Kidney glomerular epithelial cell (primary cell): ENCODE results near the gene ZXDC.

Experiments used
- DNase-seq: peaks from one replicate; lab custom pipeline; 2025; lab: John Stamatoyannopoulos, UW

ZXDC gene

DNA sequence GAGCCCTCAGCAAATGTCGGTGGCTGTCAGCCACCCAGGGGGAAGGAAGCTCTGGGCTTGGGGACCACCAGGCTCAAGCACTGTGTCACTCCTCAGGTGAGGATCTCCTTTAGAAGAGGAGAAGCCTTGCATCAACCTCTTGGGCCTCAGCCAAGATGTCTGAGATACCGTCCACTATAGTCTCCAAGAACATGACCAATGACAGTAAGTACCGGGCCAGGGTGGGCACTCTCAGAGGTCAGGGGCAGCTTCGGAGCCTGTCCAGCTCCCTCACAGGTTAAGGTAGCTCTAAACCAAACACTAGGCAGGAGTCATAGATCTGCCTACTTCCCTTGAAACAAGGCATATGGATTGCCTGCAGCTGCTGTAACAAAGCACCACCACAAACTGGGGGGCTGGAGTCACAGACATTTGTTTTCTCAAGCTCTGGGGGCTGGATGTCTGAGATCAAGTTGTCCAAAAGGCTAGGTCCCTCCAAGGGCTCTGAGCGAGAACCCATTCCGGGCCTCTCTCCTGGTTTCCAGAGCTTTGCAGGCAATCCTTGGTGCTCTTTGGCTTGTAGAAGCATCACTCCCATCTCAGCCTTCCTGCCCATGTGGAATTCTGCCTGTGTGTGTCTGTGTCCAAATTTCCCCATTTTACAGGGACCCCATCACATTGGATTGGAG lies 79.7 kb downstream of the ZXDC start:
- no peak for DNase-seq

DNA sequence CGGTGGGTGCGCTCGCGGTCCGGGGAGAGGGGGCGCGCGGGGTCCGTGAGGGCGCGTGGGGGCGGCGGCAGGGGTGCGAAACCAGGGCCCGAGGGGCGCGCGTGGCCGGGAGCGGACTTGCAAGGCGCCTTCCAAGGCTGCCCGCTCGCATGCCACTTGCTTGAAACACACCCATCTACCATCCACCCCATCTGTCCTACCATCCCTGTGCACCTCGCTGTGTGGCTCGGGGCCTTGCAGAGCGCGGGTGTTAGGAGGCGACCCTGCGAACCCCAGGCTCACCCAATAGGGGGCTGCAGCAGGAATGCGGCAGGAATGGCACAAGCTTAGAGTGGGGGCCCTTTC lies 80.7 kb downstream of the ZXDC start:
- DNase-seq, result no peak

DNA sequence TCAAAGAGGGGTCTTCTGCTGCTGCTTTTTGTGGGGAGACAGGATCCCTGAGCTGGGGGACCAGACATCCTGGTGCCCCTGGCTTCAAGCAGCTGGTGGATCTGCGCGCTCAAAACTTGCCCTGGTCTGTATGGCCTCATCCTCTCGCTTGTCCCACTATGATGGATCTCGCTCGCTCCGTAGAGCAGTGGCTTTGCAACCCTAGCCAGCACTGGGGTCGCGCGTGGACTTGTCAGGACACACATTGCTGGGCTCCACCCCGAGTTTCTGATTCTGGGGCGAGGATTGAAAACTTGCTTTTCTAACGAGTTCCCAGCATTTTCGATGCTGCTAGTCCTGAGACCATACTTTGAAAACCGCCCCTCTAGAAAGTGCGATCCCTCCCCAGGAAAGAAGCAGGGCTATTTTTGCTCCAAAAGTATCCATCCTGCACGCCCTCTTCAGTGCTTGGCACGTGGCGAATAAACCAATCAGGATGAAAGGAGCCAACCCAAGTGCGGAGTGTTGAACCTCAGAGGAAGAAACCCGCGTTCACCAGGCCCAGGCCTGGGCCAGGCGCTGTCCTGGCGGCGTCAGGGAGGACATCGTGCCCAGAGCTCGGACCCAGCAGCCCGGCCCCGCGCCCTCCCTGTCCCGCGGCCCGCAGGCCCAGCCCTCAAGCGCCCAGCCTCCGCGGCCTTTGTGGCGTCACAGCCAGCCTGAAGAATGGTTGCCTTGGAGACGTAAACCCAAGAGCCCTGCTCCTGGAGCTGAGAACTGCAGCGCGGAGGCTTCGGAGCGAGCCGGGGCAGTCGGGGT lies 81.3 kb downstream of the ZXDC start, which contains the start of gene CFAP100:
Gene CFAP100, plus strand, starts transcription at position 731 of the 798 bp plus-strand sequence. CDS start 1,092 bp downstream, outside the sequence.
- no peak for DNase-seq

DNA sequence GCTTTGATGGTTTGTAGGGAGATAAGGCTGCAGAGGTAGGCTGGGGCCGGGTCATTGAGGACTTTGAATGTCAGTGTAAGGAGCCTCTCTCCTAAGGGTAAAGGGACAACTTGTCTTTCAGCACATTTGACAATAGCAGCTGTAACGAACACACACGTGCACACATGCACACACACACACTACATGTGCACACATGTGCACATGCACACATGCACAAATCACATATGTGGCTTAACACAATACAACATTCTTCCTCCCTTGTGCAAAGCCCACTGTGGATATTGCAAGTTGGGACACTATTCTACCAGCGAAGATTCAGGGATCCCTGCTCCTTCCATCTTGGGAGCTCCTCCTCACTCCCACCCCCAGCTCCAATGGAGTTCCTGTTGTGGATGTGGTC lies 82.1 kb downstream of the ZXDC start:
- no peak for DNase-seq

DNA sequence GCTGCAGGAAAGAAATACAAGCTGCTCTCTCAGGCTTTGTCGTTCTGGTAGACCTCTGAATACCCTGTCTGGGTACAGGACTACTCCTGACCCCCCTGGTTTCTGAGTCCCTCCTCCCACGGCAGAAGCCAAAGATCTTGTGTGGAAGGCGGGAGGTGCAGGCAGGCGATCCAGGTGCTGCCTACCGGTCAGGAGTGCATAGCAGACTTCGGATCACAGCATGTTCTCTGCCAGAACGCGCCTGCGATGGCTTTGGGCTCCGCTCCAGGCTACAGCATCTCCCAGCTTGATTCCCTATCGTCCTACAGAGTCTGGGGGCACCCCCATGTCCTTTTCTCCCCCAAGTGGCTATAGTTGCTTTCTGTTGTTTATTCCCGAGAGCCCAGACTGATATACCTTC lies 83.4 kb downstream of the ZXDC start:
- no peak for DNase-seq

DNA sequence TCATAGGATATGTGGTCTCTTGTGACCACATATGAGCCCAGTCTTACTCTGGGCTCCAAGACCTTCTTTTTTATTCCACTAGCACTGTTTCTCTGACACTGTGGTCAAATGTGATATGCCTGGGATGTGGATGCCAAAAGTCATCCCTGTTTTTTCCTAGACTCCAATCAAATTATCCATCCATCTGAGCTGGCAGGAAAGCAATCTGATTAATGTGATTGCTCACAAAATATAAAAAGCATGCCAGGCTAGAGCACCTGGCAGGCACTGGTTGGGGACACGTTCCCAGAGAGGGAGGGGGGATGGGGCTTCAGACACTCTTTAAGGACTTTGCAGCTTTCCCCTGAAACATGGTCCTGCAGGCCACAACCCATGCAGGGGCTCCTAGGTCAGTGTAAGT lies 84.1 kb downstream of the ZXDC start:
- no peak for DNase-seq

DNA sequence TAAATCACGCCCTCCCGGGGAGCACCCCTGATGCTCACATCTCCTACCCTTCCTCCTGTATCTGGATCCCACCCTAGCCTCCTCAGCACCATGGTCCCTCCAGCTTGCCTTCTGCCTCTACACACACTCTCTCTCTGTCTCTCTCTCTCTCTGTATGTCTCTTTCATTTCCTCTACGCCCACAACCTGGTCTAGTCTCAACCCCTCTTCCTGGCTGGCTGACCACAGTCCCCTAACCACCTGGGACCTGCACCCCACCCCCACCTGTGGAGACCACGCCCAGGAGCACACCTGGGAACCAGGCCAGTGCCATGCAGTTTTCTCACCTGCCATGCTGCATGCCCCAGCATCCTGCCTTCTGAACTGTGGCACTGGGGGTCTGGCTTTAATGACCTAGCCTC lies 84.9 kb downstream of the ZXDC start:
- no peak for DNase-seq

DNA sequence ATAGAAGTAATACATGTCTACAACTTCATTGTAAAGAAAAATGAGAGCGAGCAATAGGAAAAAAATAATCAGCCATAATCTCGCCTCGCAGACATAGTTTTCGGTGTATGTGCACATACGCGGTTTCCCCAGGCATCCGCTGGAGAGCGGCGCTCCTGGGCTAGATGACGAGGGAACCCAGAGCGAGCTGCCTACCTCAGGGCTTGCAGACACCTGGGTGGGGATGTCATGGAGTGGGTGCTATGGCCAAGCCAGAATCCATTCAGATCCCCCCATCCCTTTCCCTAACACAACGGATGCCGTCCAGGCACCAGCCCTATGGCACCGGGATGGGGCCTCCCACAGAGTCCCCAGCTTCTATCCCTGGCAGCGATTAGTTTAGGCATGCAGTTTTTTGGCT lies 85.5 kb downstream of the ZXDC start:
- no peak for DNase-seq

DNA sequence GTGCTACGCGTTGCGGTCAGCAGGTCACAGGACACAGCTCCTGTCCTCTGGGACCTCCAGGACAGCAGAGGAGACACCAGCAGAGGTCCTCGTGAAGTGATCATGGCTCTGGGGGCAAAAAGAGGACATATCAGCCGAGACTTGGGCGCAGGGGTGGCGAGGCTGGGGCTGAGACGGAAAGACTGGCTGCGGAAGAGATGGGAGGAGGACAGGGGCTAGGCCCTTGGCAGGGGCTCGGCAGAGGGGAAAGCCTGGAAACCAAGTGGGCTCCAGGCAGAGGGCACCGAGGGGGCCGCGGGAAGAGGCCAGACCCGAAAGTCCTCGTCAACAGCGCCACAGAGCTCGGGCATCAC lies 85.9 kb downstream of the ZXDC start:
- DNase-seq, result no peak

DNA sequence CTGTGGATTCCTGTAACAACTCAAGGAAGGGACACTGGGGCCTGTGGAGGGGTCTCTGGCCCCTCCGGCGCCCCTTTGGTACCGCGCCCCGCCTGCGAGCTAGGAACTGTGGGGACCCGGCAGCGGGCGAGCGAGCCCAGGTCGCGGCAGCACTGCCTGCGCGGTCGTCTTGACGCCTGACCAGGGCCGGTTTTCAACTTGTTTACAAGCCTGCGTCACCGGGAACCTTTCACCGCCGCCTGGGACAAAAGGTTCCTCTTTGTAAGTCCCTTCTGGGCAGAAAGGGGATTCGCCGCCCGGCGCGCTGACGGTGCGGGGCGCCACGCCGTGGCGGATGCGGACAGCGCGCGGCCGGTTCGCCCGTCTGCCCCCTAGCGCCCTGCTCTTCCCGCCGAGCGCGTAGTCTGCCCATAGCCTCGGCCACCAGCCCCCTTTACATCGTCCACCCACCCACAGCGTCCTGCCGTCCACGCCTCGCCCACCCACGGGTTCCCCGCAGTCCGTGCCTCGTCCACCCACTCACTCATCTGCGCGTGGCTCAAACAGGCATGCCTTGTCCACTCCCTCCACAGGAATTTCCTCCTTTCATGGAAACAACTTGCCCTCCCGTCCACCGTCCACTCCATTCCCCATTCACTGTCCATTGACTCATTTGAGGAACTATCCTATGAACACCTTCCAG lies 86.4 kb downstream of the ZXDC start:
- DNase-seq, result peak; percentile 50
